K562 (cell line): ENCODE data around the gene ABHD4. TPM values are rescaled to one million over a fixed set of nuclear protein-coding genes. Genes with fewer than 3 reads are reported as not detected.
A peak's percentile ranks its signal among the peaks of the same experiment; 100 is the strongest.

Experiments used
- CTCF ChIP-seq, 3 experiments: IDR thresholded peaks in 2 of 3; conservative IDR thresholded peaks in 1 of 3; 2 replicates each; pipeline ENCODE4 v1.5.1; 2011 to 2012; ENCODE audit warnings: low read length in 3 of 3, mild to moderate bottlenecking in 3 of 3, control low read depth in 2 of 3, improper control_type of control experiment in 1 of 3, inconsistent platforms in 1 of 3, low read depth in 1 of 3, mixed read lengths in 1 of 3, moderate library complexity in 1 of 3; ENCODE audit not compliant: insufficient read depth in 2 of 3
- HDAC8 ChIP-seq: fragments of 450-650 bp; IDR thresholded peaks from 2 replicates; pipeline ENCODE4 v1.6.1; 2016; ENCODE audit warnings: mild to moderate bottlenecking, missing genetic modification characterization, moderate library complexity, missing compliant biosample characterization
- MLLT1 ChIP-seq, 2 experiments: fragments of 450-650 bp; IDR thresholded peaks; 2 replicates each; pipeline ENCODE4 v1.6.1; 2016
- PKNOX1 ChIP-seq: fragments of 450-650 bp; IDR thresholded peaks from 2 replicates; pipeline ENCODE4 v1.6.1; 2016
- REST ChIP-seq, 2 experiments: fragments of 450-650 bp; formaldehyde crosslinking in 1 of 2; IDR thresholded peaks; 2 replicates each; pipeline versions ENCODE4 v1.4.0 to v1.6.1; 2014 to 2020; ENCODE audit warnings: mild to moderate bottlenecking in 2 of 2, borderline replicate concordance in 1 of 2, low read depth in 1 of 2
- SMARCE1 ChIP-seq: fragments of 450-650 bp; IDR thresholded peaks from 2 replicates; pipeline ENCODE4 v1.7.1; 2016; ENCODE audit warnings: mild to moderate bottlenecking
- YY1 ChIP-seq, 3 experiments: IDR thresholded peaks; 2 replicates each; pipeline ENCODE4 v1.6.1; 2011; ENCODE audit warnings: low read length in 2 of 3, mild to moderate bottlenecking in 2 of 3, moderate library complexity in 2 of 3, borderline replicate concordance in 1 of 3, control low read depth in 1 of 3, low read depth in 1 of 3; ENCODE audit not compliant: insufficient read depth in 3 of 3, insufficient replicate concordance in 2 of 3, control insufficient read depth in 1 of 3, insufficient read length in 1 of 3; ENCODE audit errors: extremely low read depth in 1 of 3
- ZEB2 ChIP-seq: fragments of 450-650 bp; IDR thresholded peaks from 2 replicates; pipeline ENCODE4 v1.6.1; 2016
- polyA plus RNA-seq, 8 experiments: library from polyadenylated mRNA; depleted of rRNA in 4 of 8; stranded (reverse) in 5 of 8; unstranded in 3 of 8; fragments of >200 nt; fragmentation: Nextera tagmentation in 2 of 8; fragmentation: Illumina TruSeq in 1 of 8; extraction: Ambion mirVana in 2 of 8; extraction: Trizol in 1 of 8; gene quantifications; 2 replicates each; pipeline versions ENCODE4 v1.2.1 to v1.2.3, GENCODE V29; 2011 to 2014; ENCODE audit warnings: inconsistent platforms in 1 of 8, missing spikeins in 1 of 8
- total RNA-seq, 7 experiments: library from RNA; depleted of rRNA in 6 of 7; stranded (reverse); fragments of >200 nt in 6 of 7; fragmentation: Illumina TruSeq in 2 of 7; extraction: Trizol in 2 of 7; gene quantifications; 2 replicates each; pipeline versions ENCODE4 v1.2.1 to v1.2.3, GENCODE V29; 2011 to 2021; ENCODE audit warnings: low replicate concordance in 1 of 7

ABHD4 gene
- total and polyA plus RNA-seq, 9 of the 15 experiments (the other 6 are each of a cell fraction or from before 2014, with no cell fraction given): 3.6 to 12.0 (median 7.2) TPM

GRCh38 chr14:22556990-22557623 is 41.0 kb upstream of the ABHD4 start (continued):
- peak; percentile 75 to 98 (median 90); a peak in 5 of 6 replicates for TF ChIP-seq CTCF (IDR thresholded peaks at IDR 0.05 in 2 of 3, conservative IDR thresholded peaks at IDR 0.05 in 1 of 3; ENCODE audit: insufficient read depth in 2 of 3, low read depth in 1 of 3, low read length in 3 of 3)
- TF ChIP-seq ZEB2: no peak
- TF ChIP-seq REST (IDR thresholded peaks at IDR 0.05; ENCODE audit: borderline replicate concordance): peak; percentile 88
- TF ChIP-seq REST (CRISPR knock-in tag; IDR thresholded peaks at IDR 0.05; ENCODE audit: low read depth): no peak
- TF ChIP-seq MLLT1 (IDR thresholded peaks at IDR 0.05): no peak
- no peak for TF ChIP-seq HDAC8 (tag)
- TF ChIP-seq PKNOX1: peak; percentile 24; the same call in 1 of the 2 replicates
- peak in 2 of 3 experiments; percentile 5 to 40 for TF ChIP-seq YY1 (IDR thresholded peaks at IDR 0.05; ENCODE audit: borderline replicate concordance in 1 of 3, control insufficient read depth in 1 of 3, extremely low read depth in 1 of 3, insufficient read depth in 3 of 3, insufficient read length in 1 of 3, insufficient replicate concordance in 2 of 3, low read depth in 1 of 3, low read length in 2 of 3)
- no peak for TF ChIP-seq SMARCE1
